CD4-positive, alpha-beta T cell (primary cell): ENCODE results near the gene MED20. TPM values are rescaled to one million over a fixed set of nuclear protein-coding genes. Genes with fewer than 3 reads are reported as not detected.
"Not testable (repeated sequence)": the region's sequence is repeated elsewhere in the genome, so short reads cannot be mapped to it uniquely, and the experiment has no call there.

Experiments used
- ATAC-seq: fragments of 200-7000 bp; cut with Tn5 transposase; one replicate; pipeline ENCODE4 v1.10.0; 2022; ENCODE audit warnings: mild to moderate bottlenecking; ENCODE audit not compliant: poor library complexity
- CTCF ChIA-PET: fragments of 350-600 bp; sonication (Branson Sonifier 250); formaldehyde crosslinking; loops from one replicate; lab custom pipeline; 2021; ENCODE audit warnings: antibody characterized with exemption, inconsistent platforms; lab: Charles Lee
- POLR2A ChIA-PET: fragments of 350-600 bp; sonication (Branson Sonifier 250); formaldehyde crosslinking; loops from one replicate; lab custom pipeline; 2021; ENCODE audit warnings: antibody characterized with exemption, inconsistent platforms; lab: Charles Lee
- DNase-seq, 14 experiments: peaks; one replicate each; pipeline ENCODE4 v3.0.0-alpha.2; 2013 to 2020; ENCODE audit warnings: mixed read lengths in 2 of 14
- H3K27ac ChIP-seq, 2 donors: one replicate each; pipeline versions ENCODE4 v1.5.1 to v1.7.0; 2013; ENCODE audit warnings: low read length in 2 of 2, low read depth in 1 of 2, mild to moderate bottlenecking in 1 of 2
- H3K27me3 ChIP-seq, 2 experiments: 1 replicate in 1 of 2; 2 replicates in 1 of 2; pipeline versions ENCODE4 v1.6.1 to v1.7.0; 2013; ENCODE audit warnings: low read length in 2 of 2, control low read depth in 1 of 2, mild to moderate bottlenecking in 1 of 2, moderate library complexity in 1 of 2; ENCODE audit not compliant: insufficient read depth in 2 of 2, control insufficient read depth in 1 of 2
- H3K36me3 ChIP-seq: one replicate; pipeline ENCODE4 v1.6.1; 2013; ENCODE audit warnings: low read length, control low read depth; ENCODE audit not compliant: insufficient read depth
- H3K4me1 ChIP-seq: one replicate; pipeline ENCODE4 v1.6.1; 2013; ENCODE audit warnings: low read length, control low read depth; ENCODE audit not compliant: insufficient read depth
- H3K4me3 ChIP-seq: one replicate; pipeline ENCODE4 v1.5.1; 2013; ENCODE audit warnings: mild to moderate bottlenecking, low read length, moderate library complexity
- H3K9me3 ChIP-seq, 2 experiments: 1 replicate in 1 of 2; 2 replicates in 1 of 2; pipeline versions ENCODE4 v1.6.1 to v1.7.0; 2013; ENCODE audit warnings: low read length in 2 of 2, mild to moderate bottlenecking in 2 of 2, control low read depth in 1 of 2, moderate library complexity in 1 of 2; ENCODE audit not compliant: control insufficient read depth in 1 of 2, insufficient read depth in 1 of 2
- H3K27ac Mint-ChIP-seq: one replicate; pipeline ENCODE4 v1.8.0; 2020; ENCODE audit warnings: mixed read lengths
- H3K27me3 Mint-ChIP-seq: one replicate; pipeline ENCODE4 v1.8.0; 2021; ENCODE audit warnings: mixed read lengths
- H3K36me3 Mint-ChIP-seq: one replicate; pipeline ENCODE4 v1.8.0; 2021; ENCODE audit warnings: low read depth, mixed read lengths
- H3K4me1 Mint-ChIP-seq: one replicate; pipeline ENCODE4 v1.8.0; 2021; ENCODE audit warnings: low read depth, mixed read lengths
- H3K4me3 Mint-ChIP-seq: one replicate; pipeline ENCODE4 v1.8.0; 2020; ENCODE audit warnings: mild to moderate bottlenecking, mixed read lengths
- H3K9me3 Mint-ChIP-seq: one replicate; pipeline ENCODE4 v1.8.0; 2020; ENCODE audit warnings: mixed read lengths
- intact Hi-C, 2 experiments: fragments of 100-400 bp; cut with DNase I in 1 of 2; cut with micrococcal nuclease in 1 of 2; formaldehyde crosslinking; loops; one replicate each; pipeline versions ENCODE4 v1.15.1 to v1.9.0; 2023 to 2025; cut with DNase I, micrococcal nuclease
- total RNA-seq, 174 experiments: library from RNA in 2 of 174; stranded (reverse) in 2 of 174; gene quantifications; one replicate each; pipeline ENCODE4 v1.2.3 and lab custom pipeline; 2021 to 2026
- TF ChIP-seq, protein P1 (sequence below): fragments of 200-600 bp; IDR thresholded peaks from one replicate; pipeline ENCODE4 v1.8.0; 2022; ENCODE audit warnings: antibody characterized with exemption, mild to moderate bottlenecking

The MED20 gene
- total RNA-seq, 2 experiments from 2014 or later, result 1.3 to 1.6 TPM

DNA sequence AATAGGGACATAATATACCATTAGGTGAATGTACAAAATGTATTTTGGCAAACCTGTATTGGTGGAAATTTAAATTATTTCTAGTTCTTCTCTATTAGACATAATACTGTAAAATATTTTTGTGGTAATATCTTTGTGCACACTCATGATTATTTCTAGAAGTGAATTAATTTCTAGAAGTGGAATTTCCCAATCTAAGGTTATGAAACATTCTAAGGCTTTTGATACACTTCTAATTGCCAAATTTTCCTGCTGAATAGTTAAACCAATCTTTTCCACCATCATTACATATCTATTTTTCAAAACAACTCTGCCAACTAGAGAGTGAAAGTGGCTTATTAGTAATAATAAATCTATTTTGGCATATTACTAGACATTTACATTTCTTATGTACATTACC, 22.5 kb upstream of the MED20 start:
- H3K4me3 Mint-ChIP-seq, result peak overlapping the region; percentile 16
- DNase-seq, result no peak
- intact Hi-C loops, result loop anchor here in 1 of 2 experiments (5.0 kb wide), 1 partner anchor 34 kb away; no protein-coding TSS in a partner anchor
- H3K27me3 ChIP-seq, result no peaks in the 10 kb centered on the region
- no peak overlapping the region for H3K4me3 ChIP-seq
- POLR2A ChIA-PET, result interaction anchor here (1.9 to 2.3 kb wide), 2 partner anchors 20 to 97 kb away, joined by 5 read pairs; no protein-coding TSS in a partner anchor
- H3K27ac ChIP-seq, result peak overlapping the region in 1 of 2 donors; percentile 1
- H3K36me3 ChIP-seq, result peaks cover 27% of the 10 kb centered on the region
- H3K4me1 ChIP-seq, result peaks cover 61% of the 10 kb centered on the region
- H3K9me3 ChIP-seq, result no peaks in the 10 kb centered on the region
- H3K27me3 Mint-ChIP-seq, result no peaks in the 10 kb centered on the region
- peak overlapping the region; percentile 74 for H3K27ac Mint-ChIP-seq
- ATAC-seq, result no peak
- TF ChIP-seq, protein P1, sequence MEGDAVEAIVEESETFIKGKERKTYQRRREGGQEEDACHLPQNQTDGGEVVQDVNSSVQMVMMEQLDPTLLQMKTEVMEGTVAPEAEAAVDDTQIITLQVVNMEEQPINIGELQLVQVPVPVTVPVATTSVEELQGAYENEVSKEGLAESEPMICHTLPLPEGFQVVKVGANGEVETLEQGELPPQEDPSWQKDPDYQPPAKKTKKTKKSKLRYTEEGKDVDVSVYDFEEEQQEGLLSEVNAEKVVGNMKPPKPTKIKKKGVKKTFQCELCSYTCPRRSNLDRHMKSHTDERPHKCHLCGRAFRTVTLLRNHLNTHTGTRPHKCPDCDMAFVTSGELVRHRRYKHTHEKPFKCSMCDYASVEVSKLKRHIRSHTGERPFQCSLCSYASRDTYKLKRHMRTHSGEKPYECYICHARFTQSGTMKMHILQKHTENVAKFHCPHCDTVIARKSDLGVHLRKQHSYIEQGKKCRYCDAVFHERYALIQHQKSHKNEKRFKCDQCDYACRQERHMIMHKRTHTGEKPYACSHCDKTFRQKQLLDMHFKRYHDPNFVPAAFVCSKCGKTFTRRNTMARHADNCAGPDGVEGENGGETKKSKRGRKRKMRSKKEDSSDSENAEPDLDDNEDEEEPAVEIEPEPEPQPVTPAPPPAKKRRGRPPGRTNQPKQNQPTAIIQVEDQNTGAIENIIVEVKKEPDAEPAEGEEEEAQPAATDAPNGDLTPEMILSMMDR, result no peak
- peaks cover 57% of the 10 kb centered on the region for H3K36me3 Mint-ChIP-seq
- no peaks in the 10 kb centered on the region for H3K9me3 Mint-ChIP-seq
- CTCF ChIA-PET, result interaction anchor here (0.7 to 1.7 kb wide), 3 partner anchors 22 to 101 kb away, joined by 3 to 6 read pairs (median 4); partner anchors contain the start of genes BYSL and MED20
- peaks cover 72% of the 10 kb centered on the region for H3K4me1 Mint-ChIP-seq

- Mint-ChIP-seq H3K4me1 (peaks cover 74% of the 10 kb centered on the region), H3K36me3 (peaks cover 59% of the 10 kb centered on the region), H3K27ac (peak overlapping the region; percentile 90)
- H3K36me3 ChIP-seq, result peaks cover 23% of the 10 kb centered on the region
- not testable (repeated sequence) for H3K9me3 ChIP-seq, H3K4me3 ChIP-seq, DNase-seq, H3K27ac ChIP-seq, ATAC-seq, H3K27me3 Mint-ChIP-seq, H3K4me3 Mint-ChIP-seq, H3K9me3 Mint-ChIP-seq, H3K27me3 ChIP-seq
- ChIA-PET CTCF (interaction anchor here (0.6 to 1.7 kb wide), 7 partner anchors 14 to 156 kb away, joined by 3 to 6 read pairs (median 5); partner anchors contain the start of genes BYSL, MED20 and TOMM6), POLR2A (interaction anchor here (0.6 to 2.3 kb wide), 11 partner anchors 20 to 108 kb away, joined by 3 to 13 read pairs (median 4); partner anchors contain the start of genes BYSL, MED20 and TAF8)
- intact Hi-C loops, result loop anchor here in 1 of 2 experiments (5.0 kb wide), 1 partner anchor 34 kb away; no protein-coding TSS in a partner anchor
- peaks cover 62% of the 10 kb centered on the region for H3K4me1 ChIP-seq
Observed at GRCh38 chr6:41942882-41943281, 21.9 kb upstream of the MED20 start.

GRCh38 chr6:41942067-41942851, 21.3 kb upstream of the MED20 start:
- Histone ChIP-seq H3K4me3 (peak overlapping the region; percentile 96), H3K36me3 (peaks cover 28% of the 10 kb centered on the region), H3K27me3 (no peaks in the 10 kb centered on the region), H3K27ac (peak overlapping the region; percentile 47 to 68), H3K4me1 (peaks cover 64% of the 10 kb centered on the region), H3K9me3 (no peaks in the 10 kb centered on the region)
- Mint-ChIP-seq H3K27ac (peak overlapping the region; percentile 90), H3K9me3 (no peaks in the 10 kb centered on the region), H3K4me3 (peak overlapping the region; percentile 91), H3K27me3 (no peaks in the 10 kb centered on the region), H3K36me3 (peaks cover 59% of the 10 kb centered on the region), H3K4me1 (peaks cover 74% of the 10 kb centered on the region)
- CTCF ChIA-PET, result interaction anchor here (0.6 to 1.6 kb wide), 10 partner anchors 14 to 155 kb away, joined by 3 to 6 read pairs (median 4); partner anchors contain the start of genes BYSL, MED20 and TOMM6
- ATAC-seq, result peak; percentile 31
- intact Hi-C loops, result loop anchor here in 1 of 2 experiments (5.0 kb wide), 1 partner anchor 35 kb away; no protein-coding TSS in a partner anchor
- TF ChIP-seq, protein P1, result no peak
- POLR2A ChIA-PET, result interaction anchor here (0.6 to 2.3 kb wide), 17 partner anchors 8 to 109 kb away, joined by 3 to 13 read pairs (median 4); partner anchors contain the start of genes BYSL, MED20 and TAF8
- DNase-seq, result peak in 6 of 14 experiments; percentile 10 to 71 (median 41)
